ENCODE results near the gene ZNF281.
"Not testable (repeated sequence)": the region's sequence is repeated elsewhere in the genome, so short reads cannot be mapped to it uniquely, and the experiment has no call there.

Gene ZNF281

DNA sequence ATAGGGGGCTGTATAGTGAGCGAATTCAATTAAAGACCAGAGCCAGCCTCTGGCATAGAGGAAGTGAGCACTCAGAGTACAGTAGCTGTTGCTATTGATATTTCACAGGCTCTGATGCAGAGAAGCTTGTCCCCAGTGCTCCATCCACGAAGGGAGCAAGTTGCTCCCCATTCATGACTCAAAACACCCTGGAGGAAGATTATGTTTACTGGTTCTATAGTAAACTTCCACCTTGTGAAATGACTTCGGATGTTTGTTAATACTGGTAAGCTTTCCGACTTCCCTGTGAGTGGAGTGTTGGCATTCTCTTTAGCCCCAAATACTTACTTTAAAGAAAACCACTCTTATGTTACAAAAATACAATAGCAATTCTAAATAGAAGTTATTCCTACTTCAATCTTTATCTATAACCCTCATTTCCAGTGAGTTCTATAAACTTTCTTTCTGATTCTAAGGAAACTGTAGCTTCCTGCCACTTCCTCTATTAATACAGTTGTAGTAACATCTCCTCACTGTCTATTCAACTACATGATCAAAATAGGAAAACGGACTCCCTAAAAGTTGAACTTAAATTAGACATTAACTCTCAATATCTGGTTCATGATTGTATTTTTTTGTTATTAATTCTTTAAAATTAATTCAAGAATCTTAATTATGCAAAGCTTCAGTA is 46.4 kb downstream of the ZNF281 start:
- no peak for DNase-seq

DNA sequence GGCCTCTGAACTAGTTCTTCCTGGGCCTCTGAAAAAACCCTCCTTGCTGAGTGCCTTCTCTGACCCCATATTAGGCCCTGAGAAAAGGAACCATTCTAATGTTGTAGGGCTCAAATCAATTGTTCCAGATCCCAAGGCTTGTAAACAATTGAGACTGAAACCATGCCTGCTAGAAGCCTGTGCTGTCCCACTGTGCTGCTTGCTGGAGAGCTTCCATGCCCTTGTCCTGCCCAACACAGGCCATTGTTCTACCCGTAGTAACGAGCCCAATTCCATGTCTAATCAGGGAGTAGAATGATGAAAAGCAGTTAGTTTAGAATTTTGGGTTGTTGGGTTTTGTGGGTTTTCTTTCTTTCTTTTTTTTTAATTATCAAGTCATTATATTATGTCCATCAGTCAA is 47.4 kb downstream of the ZNF281 start:
- DNase-seq = no peak

- DNase-seq = no peak
Measured at GRCh38 chr1:200359610-200360163, 50.1 kb downstream of the ZNF281 start.

DNA sequence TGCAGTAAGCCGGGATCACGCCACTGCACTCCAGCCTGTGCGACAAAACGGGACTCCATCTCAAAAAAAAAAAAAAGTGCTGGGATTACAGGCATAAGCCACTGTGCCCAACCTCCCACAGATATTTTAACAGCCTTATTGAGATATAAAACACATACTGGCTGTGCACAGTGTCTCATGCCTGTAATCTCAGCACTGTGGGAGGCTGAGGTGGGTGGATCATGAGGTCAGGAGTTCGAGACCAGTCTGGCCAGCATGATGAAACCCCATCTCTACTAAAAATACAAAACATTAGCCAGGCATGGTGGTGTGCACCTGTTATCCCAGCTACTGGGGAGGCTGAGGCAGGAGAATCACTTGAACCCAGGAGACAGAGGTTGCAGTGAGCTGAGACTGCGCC is 51.9 kb downstream of the ZNF281 start:
- DNase-seq = not testable (repeated sequence)

- DNase-seq = no peak
Measured at GRCh38 chr1:200355801-200356200, 54.0 kb downstream of the ZNF281 start.
